MM.1S (cell line): ENCODE measurements around the gene KDM4C.

Source experiments
- CTCF ChIP-seq: fragments of 300-600 bp; sonication (generic); IDR thresholded peaks from 2 replicates; pipeline ENCODE4 v1.5.1; 2016; ENCODE audit warnings: antibody characterized with exemption, low read length, mixed read lengths
- EZH2 ChIP-seq: fragments of 300-600 bp; sonication (generic); optimal IDR thresholded peaks from 2 replicates; pipeline ENCODE3; 2017; ENCODE audit warnings: low read depth, mild to moderate bottlenecking, antibody characterized with exemption, low read length, mixed read lengths
- EZH2phosphoT487 ChIP-seq: fragments of 300-600 bp; sonication (generic); IDR thresholded peaks from 2 replicates; pipeline ENCODE4 v1.6.1; 2018; ENCODE audit warnings: antibody characterized with exemption, low read length

- TF ChIP-seq EZH2phosphoT487 (no peak), CTCF (no peak), EZH2 (no peak)
These were observed 166.4 kb downstream of the KDM4C start for GRCh38 chr9:6924149-6924548.
